Gastroesophageal sphincter (tissue), 3 donors: ENCODE data around the gene CERK.

Experiments
- CTCF ChIP-seq, 4 experiments: fragments of 200-600 bp in 2 of 4; fragments of 450-650 bp in 2 of 4; sonication (generic) in 1 of 4; IDR thresholded peaks; one replicate each; pipeline ENCODE4 v1.5.1; 2017 to 2019; ENCODE audit warnings: antibody characterized with exemption in 4 of 4, mild to moderate bottlenecking in 2 of 4, moderate library complexity in 2 of 4
- POLR2A ChIP-seq, 2 donors: fragments of 450-650 bp; IDR thresholded peaks; one replicate each; pipeline ENCODE4 v1.6.1; 2017; ENCODE audit warnings: antibody characterized with exemption in 2 of 2, mild to moderate bottlenecking in 2 of 2, moderate library complexity in 1 of 2

GRCh38 chr22:46732513-46732912, 5.5 kb downstream of the CERK start:
- no peak for TF ChIP-seq CTCF (IDR thresholded peaks at IDR 0.05)
- TF ChIP-seq POLR2A (IDR thresholded peaks at IDR 0.05): no peak
